AG09319 (cell line): ENCODE data around the gene HOXB5.

Experiments
- DNase-seq: peaks from one replicate; pipeline ENCODE4 v3.0.0-alpha.2; 2010; ENCODE audit warnings: low read depth; ENCODE audit errors: extremely low read depth
- TF ChIP-seq, protein P1 (sequence below): IDR thresholded peaks from 2 replicates; pipeline ENCODE4 v1.5.1; 2011; ENCODE audit warnings: low read depth, mild to moderate bottlenecking, inconsistent platforms, low read length, moderate library complexity

Gene HOXB5

DNA sequence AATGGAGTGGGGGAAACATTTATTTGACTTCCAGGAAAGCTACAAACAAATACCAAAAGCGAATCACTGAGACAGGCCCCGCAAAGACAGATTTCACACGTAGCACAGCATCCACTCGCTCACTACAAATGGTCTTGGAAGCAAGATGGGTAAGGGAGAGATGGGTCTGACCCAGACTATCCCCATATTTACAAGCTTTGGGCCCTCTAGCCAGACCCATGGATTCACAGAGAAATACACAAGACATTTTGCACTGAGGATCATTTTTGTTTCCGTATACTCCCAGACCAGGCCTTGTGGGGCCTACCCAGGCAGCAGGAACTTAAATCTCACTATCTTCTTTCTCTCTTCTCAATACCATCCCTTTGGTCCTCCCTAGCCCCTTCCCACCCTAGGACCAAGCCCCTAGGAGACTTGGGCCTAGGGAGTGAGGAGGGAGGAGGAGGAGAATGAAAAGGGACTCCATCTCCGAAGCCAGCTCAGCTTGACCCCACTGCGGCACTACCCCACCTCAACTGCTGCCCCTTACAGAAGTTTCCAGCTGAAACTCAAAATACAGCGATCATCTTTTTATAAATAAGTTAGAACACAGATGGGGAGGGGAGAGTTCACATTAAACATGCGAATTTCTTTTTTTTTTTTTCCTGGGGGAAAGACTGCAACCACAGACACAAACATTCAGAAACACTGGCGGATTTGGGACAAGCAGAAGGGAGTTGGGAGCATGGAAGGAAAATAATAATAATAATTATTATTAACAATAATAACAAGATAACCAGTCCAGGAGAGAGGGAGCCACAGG lies 2.1 kb downstream of the HOXB5 start:
- no peak for DNase-seq
- TF ChIP-seq, protein P1, sequence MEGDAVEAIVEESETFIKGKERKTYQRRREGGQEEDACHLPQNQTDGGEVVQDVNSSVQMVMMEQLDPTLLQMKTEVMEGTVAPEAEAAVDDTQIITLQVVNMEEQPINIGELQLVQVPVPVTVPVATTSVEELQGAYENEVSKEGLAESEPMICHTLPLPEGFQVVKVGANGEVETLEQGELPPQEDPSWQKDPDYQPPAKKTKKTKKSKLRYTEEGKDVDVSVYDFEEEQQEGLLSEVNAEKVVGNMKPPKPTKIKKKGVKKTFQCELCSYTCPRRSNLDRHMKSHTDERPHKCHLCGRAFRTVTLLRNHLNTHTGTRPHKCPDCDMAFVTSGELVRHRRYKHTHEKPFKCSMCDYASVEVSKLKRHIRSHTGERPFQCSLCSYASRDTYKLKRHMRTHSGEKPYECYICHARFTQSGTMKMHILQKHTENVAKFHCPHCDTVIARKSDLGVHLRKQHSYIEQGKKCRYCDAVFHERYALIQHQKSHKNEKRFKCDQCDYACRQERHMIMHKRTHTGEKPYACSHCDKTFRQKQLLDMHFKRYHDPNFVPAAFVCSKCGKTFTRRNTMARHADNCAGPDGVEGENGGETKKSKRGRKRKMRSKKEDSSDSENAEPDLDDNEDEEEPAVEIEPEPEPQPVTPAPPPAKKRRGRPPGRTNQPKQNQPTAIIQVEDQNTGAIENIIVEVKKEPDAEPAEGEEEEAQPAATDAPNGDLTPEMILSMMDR, result no peak

DNA sequence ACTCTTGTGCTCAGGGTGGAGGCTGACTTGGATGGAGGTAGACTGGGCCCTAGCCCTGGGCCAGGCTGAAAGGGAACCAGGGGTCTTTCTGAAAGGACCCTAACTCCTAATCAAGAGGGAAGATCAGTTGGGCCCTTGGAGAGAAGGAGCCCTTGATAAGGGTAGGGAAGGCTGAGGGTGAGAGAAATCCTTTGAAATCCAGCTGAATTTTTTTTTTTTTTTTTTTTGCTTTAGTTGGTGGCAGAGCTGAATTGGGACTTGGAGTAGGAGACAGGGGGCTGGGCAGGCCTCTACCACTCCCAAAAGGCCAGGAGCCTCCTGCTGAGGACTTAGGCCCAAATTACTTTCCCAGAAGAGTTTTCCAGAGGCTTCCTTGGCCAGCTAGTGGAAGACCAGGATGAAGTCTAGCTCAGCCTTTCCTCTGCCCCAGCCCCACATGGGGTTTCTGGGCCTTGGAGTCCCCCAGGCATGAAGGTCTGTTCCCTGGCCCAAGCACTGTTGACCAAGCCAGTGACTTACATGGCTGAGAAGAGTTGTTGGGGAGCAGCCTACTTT lies 2.9 kb downstream of the HOXB5 start:
- no peak for DNase-seq
- TF ChIP-seq, protein P1, result no peak

DNA sequence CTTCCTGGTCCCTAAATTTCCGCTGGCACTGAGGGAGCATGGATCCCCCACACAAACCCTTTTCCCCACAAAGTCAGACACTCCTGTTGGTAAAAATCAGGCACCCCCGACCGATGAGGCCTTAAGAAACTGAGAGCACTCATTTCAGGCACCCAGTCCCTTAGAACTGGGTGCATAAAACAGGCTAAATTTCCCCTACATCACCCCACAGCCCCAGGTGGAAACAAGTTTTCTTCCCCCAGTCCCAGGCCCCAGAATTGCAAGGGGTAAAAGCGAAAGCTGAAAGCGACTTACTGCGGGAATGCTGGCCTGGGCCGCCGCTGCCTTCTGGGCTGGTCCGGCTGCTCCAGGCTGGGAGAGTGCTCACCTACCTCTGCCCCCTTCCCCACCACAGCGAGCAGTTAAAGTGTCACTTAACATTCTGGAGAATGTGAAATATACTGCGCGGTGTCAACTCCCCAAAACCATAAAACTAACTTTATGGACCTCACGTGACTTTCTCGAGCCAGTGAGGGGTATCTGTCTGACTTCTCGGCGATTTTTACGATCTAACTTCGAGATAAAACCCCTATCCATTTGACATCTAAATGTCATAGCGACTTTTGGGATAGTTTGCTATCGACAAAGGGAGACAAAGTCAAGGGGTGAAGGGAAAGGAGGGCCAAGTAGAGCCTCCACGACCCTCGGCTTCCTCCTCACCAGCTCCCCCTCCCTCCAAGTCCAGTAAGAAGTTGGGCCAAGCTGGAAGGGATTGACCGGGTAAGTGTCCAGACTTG lies 3.6 kb downstream of the HOXB5 start, which contains the start of gene HOXB3:
TSS of gene HOXB3 (minus strand) at position 411 of the 776 bp plus-strand sequence. CDS start 37,767 bp downstream, outside the sequence.
- DNase-seq, result no peak

DNA sequence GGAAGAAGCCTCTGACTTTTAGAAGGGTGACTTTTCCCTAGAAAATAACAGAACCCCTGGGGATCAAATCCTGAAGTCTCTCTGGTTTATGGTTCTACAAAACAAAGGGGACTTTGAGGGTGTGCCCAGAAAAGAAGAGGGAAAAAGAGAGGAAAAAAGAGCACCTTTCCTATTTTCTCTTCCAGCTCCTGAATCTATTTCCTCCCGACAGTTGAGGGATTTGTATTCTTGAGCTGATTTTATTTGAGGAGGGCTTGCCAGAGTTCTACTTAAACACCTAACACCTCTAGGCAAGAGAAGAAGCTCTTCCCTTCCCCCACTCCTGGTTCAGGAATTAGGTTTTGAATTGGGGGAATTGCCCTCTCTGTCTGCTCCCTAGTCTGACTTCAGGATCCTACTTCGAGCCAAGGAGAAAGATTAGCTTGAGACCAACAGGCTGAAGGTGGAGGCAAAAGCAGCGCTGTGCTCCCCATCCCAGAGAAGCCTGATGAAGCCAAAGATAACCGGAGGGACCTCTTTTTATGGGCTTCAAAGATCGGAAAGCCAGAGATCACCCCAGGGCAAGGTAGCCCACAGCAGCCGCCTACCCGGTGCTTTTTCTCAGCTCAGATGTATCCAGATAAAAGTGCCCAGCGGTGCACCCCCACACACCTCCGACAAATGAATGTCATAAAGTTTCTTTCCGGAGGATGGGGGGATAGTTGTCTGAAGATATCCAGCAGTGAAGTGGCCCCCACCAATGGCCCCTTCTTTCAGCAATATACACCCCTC lies 4.3 kb downstream of the HOXB5 start:
- DNase-seq, result no peak

More for the DNA sequence above, 3.6 kb downstream of the HOXB5 start, which contains the start of gene HOXB3:
- TF ChIP-seq, protein P1, result no peak

DNA sequence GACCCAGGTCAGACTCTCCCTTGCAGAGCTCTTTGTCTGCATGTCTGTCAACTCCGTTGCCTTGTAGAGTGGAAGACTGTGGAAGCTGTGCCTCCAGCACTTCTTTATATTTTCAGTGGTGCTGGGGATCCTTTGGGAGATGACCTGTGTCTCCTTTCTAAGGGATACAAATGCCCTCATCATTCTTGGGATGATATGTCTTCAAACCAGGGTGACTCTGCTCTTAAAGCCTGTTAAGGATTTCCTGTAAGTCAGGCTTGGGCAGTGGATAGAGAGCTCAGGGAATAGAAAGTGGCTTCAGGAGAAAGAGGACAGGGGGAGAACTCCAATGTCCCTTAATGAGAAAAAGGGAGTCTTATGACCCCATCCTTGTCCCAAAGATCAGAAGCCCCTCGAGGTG lies 5.1 kb downstream of the HOXB5 start:
- TF ChIP-seq, protein P1, result no peak
- no peak for DNase-seq

More for the DNA sequence above, 4.3 kb downstream of the HOXB5 start:
- TF ChIP-seq, protein P1, result no peak

DNA sequence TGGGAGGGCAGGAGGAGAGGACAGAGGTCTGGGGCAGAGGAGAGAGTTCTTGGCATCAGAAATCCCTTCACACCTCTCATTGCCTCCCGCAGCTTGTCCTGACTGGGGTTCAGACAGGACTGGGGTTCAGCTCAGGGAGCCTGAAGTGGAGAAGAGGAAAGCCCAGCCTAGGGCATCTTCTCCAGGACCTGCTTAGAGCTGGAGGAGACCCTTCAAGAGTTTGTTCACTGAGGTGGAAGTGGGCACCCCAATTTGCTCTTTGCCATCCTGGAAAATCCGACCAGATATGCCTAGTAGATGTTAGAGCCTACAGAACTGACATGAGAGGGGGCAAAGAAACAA lies 5.5 kb downstream of the HOXB5 start:
- DNase-seq, result no peak

More for the DNA sequence above, 5.5 kb downstream of the HOXB5 start:
- TF ChIP-seq, protein P1, result no peak
